ENCODE data around the gene KRT15.

The KRT15 gene

GRCh38 chr17:41524261-41524660, 5.6 kb upstream of the KRT15 start:
- DNase-seq (ENCODE audit: low read depth in 2 of 2): no peak

GRCh38 chr17:41523787-41524186, 5.1 kb upstream of the KRT15 start:
- no peak for DNase-seq (ENCODE audit: low read depth in 2 of 2)

- DNase-seq (ENCODE audit: low read depth in 2 of 2): no peak
Measured at GRCh38 chr17:41523225-41523593, 4.5 kb upstream of the KRT15 start.

- no peak for DNase-seq (ENCODE audit: low read depth in 2 of 2)
Measured at GRCh38 chr17:41522301-41523224, 3.9 kb upstream of the KRT15 start.

DNA sequence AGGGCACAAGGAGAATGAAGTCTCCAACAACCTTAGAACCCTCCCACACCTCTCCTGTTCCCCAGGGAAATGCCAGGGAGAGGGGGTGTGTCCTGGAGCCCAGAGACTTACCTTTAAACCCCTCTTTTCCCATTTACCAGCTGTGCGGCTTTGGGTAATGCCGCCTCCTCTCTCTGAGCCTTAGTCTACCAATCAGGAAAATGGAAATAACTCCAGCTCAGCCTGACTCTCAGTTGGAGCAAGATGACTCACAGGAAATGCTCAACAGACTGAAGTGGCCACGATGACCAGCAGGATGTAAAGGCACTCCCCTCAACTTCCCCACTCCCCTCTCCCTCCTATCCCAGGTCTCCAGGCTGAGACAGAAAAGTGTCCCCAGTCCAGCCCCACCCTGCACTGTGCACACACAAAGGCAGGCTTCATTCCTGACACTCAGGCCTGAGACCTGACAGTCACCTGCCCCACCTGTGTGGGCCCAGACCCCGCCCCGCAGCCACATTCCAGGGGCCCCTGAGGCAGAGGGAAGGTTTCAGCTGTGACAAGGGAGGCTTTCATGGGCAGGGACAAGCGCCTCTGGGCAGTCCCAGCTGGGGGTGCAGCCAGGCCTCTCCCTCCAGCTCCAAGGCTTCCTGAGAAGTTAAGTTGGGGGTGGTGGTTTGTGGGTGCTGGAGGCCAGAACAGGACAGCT, 3.0 kb upstream of the KRT15 start:
- no peak for DNase-seq (ENCODE audit: low read depth in 2 of 2)

GRCh38 chr17:41520821-41521521, 2.3 kb upstream of the KRT15 start:
- DNase-seq (ENCODE audit: low read depth in 2 of 2): no peak

DNA sequence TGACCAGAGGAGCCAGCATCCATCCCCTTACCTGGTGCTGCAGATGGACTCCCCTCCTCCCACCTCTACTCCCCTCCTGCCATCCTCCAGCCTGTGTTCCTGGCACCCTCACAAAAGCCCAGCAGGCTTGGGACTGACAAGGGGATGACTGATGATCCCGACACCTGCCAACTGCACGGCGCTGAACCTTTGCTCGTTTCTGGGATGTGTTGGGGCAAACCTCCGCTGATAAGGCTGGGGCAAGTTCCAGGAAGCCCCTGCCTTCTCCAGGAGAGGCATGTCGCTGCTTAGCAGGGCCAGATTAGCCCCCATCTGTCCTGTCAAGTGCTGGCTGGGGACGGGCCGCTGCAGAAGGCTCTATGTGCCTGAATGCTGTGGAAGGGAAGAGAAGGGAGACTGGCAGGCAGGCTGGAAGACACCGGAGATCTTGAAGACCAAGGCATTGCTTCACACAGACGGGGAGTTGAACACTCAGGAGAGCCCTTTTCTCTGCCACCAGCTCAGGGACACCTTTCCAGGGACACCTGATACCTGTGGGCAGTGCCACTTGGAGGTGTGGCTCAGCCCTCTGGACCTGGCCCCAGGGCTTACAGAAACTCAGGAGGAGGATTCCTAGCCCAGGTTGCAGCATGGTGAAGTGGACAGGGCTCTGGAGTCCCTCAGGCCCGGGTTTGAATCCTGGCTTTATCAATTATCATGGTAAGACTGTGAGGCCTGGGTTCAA, 973 bp upstream of the KRT15 start:
- no peak for DNase-seq (ENCODE audit: low read depth in 2 of 2)

DNA sequence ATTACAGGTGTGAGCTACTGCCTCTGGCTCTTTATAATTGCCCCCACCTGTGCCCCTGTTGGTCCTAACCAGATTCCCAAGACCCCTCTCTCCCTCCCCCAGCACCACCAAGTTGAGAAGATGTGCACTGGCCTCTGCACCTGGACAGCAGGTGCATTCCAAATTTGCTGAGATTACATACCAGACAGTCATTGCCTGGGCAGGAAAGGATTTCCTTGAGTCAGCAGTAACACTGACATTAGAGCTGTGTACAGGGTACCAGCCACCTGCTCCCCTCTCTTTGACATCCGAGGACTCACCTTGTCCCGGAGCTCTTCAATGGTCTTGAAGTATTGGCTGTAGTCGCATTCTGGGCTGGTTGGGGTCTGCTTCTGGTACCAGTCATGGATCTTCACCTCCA, 659 bp downstream of the KRT15 start:
- DNase-seq (ENCODE audit: low read depth in 2 of 2): no peak

DNA sequence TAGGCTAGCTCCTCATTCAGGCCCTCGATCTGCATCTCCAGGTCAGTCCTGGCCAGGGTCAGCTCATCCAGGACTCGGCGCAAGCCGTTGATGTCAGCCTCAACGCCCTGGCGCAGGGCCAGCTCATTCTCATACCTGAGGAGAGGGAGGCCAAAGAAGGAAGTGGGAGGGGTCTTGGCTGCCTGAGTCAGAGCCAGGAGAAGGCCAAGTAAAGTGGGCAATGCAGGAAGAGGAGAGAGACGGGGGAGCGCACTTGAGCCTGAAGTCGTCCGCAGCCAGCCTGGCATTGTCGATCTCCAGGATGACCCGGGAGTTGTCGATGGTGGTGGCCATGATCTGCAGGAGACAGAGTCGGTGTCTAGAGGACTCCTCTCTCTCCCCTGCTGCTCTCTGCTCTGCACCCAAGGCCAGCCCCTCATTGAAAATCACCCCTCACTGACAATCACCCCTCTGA, 1.8 kb downstream of the KRT15 start:
- no peak for DNase-seq (ENCODE audit: low read depth in 2 of 2)

DNA sequence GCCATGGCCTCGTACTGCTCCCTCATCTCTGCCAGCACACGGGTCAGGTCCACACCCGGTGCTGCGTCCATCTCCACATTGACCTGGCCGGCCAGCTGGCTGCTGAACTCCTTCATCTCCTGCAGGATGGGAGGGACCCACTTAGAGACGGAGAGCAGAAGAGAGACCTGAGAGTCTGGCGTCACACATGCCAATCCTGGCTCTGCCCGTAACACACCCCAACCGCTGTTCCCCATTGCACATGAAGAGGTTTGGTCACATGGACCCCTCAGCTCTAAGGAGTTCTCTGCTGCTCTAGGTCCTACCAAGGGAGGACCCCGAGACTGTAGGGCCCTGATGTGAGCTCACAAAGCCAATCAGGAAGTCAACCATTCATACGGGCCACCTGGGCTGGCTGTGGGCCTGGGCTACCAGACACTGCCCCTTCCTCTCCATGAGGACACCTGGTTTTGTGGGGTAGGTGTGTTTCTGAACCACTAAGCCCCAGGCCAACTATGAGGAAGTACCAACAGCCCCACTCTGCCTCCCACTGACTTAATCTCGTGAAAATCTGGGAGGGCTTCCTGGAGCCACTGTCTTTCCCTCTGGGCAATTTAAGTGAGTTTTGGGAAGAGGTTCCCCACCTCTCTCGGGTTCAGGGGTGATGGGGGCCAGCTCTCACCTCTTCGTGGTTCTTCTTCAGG, 2.4 kb downstream of the KRT15 start:
- DNase-seq (ENCODE audit: low read depth in 2 of 2): no peak

DNA sequence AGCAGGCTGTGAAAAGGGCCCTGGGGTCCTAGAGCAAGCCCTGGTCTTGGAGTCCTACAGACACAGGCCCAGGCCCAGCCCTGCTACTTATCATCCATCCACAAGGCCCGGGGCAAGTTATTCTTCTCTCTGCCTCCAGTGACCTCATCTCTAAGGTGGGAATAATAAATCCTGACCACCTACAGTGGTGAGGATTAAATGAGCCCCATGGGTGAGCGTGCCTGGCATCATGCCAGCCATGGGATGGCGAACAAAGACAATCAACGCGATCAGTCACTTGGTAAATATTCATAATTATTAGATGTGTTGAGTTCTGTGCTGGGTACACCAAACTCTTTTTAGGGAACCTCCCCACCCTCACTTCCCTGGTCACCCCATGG, 5.5 kb downstream of the KRT15 start:
- no peak for DNase-seq (ENCODE audit: low read depth in 2 of 2)

DNA sequence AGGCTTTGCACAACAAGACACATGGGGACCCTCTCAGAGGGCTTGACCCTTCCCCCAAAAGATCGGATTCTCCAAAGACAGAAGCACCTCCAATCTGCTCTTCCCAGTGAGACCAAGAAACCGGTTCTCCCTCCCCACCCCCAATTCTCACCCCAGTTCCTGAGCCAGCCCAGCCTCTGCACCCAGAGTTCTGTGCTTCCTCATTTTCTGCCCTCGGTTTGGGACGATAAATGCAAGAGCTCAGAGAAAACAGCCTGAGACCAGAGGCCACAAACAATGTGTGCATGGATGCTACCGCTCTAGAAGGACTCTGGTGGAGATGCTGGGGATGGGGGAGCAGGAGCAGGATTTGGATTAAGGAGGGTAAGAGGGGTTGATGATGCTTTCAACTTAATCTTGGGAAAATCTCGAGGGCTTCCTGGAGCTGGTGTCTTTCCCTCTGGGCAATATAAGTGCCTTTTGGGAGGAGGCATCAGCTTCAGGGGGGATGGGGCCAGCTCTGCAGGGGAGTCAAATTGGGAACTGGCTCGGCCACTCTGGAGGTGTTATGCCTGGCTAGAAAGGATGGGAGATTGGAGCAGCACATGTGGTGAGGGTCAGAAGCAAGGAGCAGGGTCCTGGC, 6.0 kb downstream of the KRT15 start:
- DNase-seq (ENCODE audit: low read depth in 2 of 2): no peak

- no peak for DNase-seq (ENCODE audit: low read depth in 2 of 2)
Measured at GRCh38 chr17:41511716-41512115, 7.0 kb downstream of the KRT15 start.

DNA sequence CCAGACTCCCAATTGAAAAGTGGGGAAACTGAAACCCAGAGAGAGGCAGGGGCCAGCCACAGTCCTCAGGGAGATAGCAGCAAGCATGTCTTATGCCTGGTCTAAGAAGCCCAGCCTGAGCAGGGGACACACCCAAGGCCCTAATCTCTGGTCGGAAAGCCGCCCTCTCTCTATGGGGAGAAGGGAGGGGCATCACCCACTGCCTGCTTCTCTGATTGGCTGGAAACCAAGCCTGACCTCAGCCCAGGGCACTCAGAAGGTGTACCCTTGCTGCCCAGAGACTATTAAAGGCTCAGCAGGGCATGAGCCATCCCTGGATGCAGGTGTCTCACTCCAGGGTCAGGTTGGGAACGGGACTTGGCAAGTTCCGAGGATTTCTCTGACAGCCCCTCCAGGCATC, 7.6 kb downstream of the KRT15 start:
- no peak for DNase-seq (ENCODE audit: low read depth in 2 of 2)

DNA sequence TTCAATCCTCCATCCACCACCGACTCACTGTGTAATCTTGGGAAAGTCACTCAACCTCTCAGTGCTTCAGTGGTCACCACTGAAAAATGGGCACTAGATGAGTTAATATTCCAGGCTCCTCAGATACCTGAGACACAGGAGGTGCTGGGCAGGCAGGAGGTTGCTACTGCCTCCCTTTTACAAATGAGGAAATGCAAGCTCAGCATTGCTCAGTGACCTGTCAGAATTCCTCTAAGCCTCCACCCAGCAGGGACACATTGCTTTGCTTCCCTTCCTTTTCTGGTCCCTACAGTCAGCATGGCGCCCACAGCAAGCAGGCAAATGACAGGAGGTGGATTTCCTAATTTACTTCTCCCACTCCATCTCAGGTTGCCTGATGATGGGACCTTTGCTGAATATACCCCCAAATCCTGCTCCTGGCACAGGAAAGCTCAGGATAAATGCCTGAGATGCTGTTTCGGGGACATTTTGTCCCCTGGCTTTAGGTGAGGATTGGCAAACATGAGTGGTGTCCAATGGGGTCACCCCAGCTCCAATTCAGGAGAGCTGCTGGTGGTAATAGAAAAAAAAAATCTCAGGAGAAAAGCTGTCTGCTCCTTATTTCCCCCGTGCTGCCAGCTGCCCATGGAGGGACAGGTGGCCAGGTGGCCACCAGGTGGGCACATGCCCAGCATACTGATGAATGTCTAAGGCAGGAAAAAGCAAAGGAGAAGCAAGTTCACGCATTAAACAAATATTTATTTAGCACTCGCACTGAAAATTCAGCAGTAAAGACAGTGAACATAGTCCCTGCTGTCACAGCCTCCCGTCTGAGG, 8.2 kb downstream of the KRT15 start:
- no peak for DNase-seq (ENCODE audit: low read depth in 2 of 2)

DNA sequence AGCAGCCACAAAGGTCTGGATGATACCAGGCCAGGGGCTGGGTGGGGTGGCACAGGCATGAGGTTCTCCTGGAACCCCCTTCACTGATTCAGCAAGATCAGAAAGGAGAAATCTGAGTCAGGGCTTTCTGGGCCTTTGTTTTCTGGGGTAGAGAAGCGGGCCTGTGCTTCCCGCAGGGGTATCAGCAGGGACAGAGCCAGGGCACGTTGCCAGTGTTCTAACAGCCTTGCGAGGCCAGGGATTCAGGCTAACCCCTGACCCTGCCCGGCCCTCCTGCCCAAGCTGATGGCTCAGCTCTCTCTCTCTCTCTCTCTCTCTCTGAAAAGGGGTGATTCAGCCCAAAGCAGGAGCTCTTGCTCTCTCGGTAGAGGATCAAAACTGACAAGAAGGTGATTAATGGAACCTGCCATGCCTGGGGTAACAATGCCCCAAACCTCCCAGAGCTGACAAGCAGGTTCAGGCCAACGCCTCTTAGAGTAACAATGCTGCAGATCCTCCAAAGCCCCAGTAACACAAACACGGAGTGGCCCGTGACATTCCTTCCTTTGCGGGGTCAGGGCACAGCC, 11.3 kb downstream of the KRT15 start:
- DNase-seq (ENCODE audit: low read depth in 2 of 2): no peak

DNA sequence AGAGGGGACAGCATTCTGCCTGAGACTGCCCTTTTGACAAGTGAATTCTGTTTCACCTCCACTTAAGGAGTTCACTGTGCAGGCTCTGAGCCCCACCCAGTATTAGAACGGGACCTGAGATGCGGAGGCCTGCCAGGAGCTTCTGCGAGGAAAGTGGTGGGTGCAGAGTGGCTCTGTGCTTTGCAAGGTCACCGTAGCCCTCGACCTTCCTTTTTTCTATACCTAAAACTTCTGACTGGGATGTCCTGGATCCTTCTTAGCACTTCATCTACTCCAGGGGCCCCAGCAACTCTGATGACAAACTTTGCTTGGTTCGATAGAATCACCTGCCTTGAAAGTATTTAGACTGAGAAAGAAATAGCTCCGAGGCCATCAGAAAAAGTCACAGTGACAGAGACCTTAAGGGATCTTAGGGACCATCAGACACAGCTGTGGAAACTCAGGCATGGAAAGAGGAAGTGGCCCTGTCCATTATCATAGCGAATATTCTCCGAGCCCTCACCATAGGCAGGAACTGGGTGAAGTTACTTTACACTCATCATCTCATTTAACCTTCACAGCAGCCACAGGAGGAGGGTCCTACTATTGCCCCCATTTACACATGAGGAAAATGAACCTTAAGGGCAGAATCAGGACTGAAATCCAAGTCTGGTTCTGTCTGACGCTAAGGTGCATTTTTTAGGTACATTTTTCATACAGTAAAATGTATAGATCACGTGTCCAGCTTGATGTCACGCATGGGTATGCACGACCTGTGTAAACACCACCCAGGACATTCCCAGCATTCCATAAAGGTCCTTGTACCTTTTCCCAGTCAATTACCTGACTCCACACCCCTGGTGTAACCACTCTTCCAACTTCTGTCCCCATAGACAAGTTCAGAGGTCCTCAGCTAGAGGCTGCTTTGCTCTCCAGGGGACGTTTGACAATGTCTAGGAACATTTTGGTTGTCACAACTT, 12.6 kb downstream of the KRT15 start:
- DNase-seq (ENCODE audit: low read depth in 2 of 2): no peak

DNA sequence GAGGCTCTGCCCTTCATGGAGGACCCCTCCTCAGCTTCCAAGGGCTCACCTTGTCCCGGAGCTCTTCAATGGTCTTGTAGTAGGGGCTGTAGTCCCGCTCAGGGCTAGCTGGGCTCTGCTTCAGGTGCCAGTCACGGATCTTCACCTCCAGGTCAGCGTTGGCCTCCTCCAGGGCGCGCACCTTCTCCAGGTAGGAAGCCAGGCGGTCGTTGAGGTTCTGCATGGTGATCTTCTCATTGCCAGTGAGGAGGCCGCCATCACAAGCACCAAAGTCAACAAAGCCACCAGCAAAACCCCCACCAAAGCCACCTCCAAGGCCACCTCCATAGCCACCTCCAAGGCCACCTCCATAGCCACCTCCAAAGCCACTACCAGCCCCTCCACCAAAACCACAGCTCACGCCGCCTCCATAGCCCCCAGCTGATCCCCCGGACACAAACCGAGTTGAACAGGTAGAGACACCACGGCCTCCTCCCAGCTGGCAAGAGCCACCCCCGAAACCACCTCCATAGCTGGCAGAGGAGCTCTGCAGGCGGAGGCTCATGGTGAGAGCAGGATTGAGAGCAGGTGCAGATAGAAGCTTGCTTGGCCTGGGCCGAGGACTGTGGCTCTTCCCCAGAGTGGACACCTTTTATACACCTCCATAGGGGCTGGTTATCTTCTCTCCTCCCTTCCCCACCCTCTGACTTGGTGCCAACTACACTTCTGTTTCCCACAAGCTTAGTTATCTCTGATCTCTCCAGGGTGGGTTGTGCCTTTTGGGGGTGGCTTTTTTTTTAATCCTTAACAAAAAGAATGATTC, 13.5 kb downstream of the KRT15 start, which contains the start of gene KRT13:
Gene KRT13, minus strand, starts transcription at position 606 of the 802 bp plus-strand sequence. Its CDS starts 62 bp downstream, at position 544.
- DNase-seq (ENCODE audit: low read depth in 2 of 2): no peak

Measured in stimulated activated CD8-positive, alpha-beta memory T cell treated with anti-CD3 and anti-CD28 coated beads, Interleukin-15, amount 100 ng/mL, for 48 hours (primary cell).